Activated CD8-positive, alpha-beta memory T cell treated with anti-CD3 and anti-CD28 coated beads for 1 hour (primary cell): Measurements from ENCODE around the gene LYG1.
"Not testable (repeated sequence)": the region's sequence is repeated elsewhere in the genome, so short reads cannot be mapped to it uniquely, and the experiment has no call there.

Experiments used
- DNase-seq, 2 donors: peaks; one replicate each; pipeline ENCODE4 v3.0.0-alpha.2; 2020; ENCODE audit warnings: low read depth in 1 of 2; ENCODE audit errors: extremely low read depth in 1 of 2

The LYG1 gene

DNA sequence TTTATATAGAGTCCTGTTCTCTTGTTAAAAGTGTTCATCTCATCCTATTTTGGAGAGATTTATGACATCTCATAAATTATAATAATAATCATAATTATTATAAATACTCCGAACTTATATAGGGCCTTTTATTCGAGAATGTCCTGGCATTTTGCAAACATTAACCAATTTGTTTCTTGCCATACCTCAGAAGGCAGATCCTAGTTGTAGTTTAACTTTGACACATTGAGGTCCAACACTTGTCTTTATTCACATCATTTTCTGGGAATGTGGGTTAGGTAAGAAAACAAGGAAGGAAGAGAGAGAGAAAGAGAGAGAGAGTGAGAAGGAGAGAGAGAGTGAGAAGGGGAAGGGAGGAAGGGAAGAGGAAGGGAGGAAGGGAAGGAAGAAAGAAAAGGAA lies at the start of gene LYG1:
LYG1 (minus strand) TSS at position 101 of the 400 bp plus-strand sequence. CDS start 5,527 bp downstream, outside the sequence.
- not testable (repeated sequence) for DNase-seq

DNA sequence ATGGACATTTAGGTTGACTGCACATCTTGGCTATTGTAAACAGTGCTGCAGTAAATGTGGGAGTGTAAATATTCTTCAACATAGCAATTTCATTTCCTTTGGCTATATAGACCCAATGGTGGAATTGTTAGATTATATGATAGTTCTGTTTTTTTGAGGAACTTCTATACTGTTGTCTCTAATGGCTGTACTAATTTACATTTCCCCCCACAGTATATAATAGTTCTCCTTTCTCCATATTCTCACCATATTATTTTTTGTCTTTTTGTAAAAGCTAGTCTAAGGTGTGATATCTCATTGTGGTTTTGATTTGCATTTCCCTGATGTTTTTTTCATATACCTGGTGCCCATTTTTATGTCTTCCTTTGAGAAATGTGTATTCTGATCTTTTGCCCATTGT lies 49.2 kb upstream of the LYG1 start:
- no peak for DNase-seq

DNA sequence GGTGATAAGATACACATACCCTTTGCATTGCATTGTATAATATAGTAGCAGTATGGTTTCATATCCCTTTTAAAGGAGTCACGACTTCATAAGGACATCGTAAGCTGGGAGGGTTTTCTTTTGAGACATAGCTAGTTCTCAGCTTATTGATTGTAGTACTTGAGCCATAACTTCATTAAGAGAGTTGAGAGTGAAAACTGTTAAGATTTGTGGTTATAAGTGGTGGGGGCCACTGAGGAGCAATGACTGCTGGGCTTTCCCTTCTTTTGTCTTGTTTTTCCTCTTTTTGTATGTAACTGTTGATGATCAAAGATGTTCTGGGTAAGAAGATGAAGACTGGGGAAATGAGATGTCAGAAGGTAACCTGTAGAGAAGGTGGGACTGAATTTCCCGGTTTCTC lies 47.2 kb upstream of the LYG1 start:
- DNase-seq = no peak

DNA sequence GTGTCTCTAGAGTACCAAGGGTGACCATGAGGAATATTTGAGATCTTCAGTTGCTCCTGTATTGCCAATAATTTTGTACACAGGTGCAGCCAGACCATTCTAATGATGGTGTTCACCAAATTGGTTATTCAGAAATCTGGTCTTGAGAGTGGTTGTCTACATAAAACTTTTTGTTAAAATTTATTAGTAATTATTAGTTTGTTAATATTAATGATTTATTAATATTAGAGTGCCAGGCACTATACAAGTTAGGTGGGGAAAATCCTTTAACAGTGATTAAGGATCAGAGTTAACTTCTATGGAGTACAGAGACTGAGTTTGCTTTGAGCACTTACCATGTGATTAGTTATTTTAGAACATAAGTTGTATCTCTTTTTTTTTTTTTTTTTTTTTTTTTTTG lies 45.2 kb upstream of the LYG1 start:
- no peak for DNase-seq

DNA sequence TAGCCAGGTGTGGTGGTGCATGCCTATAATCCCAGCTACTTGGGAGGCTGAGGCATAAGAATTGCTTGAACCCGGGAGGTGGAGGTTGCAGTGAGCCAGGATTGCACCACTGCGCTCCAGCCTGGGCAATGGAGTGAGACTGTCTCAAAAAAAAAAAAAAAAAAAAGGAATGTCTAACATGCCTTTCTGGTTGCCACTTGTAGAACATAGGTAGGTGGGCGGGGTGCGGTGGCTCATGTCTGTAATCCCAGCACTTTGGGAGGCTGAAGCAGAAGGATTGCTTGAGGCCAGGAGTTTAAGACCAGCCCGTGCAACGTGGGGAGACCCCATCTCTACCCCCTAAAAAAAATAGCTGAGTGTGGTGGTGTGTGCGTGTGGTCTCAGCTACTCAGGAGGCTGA lies 44.4 kb upstream of the LYG1 start:
- DNase-seq = not testable (repeated sequence)

DNA sequence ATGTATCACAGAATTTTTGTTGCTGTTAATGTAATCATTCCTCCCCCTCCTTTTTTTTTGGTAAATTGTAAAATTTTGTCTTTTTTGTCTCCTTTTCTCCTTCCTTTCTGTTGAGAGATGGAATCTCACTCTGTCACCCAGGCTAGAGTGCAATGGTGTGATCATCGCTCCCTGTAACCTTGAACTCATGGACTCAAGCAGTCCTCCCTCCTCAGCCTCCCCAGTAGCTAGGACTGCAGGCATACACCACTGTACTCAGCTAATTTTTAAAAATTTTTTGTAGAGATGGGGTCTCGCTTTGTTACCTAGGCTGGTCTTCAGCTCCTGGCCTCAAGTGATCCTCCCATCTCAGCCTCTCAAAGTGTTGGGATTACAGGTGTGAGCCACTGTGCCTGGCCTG lies 41.5 kb upstream of the LYG1 start:
- DNase-seq = no peak

DNA sequence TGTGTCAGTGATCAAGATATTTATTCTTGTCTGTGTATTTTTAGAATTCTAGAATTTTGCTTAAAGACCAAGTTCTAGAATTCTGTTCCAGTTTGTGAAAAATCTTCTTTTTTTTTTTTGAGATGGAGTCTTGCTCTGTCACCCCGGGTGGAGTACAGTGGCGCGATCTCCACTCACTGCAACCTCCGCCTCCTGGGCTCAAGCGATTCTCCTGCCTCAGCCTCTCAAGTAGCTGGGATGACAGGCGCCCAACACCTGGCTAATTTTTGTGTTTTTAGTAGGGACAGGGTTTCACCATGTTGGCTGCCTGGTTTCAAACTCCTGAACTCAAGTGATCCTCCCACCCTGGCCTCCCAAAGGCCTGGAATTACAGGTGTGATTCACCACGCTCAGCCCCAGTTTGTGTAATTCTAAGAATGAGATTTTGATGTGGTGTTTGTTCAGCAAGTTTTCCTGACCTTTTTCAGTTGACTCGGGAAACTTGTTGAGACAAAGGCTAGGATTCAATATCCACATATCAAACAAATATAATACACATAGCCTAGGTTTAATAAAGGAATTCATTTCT lies 39.8 kb upstream of the LYG1 start:
- no peak for DNase-seq

DNA sequence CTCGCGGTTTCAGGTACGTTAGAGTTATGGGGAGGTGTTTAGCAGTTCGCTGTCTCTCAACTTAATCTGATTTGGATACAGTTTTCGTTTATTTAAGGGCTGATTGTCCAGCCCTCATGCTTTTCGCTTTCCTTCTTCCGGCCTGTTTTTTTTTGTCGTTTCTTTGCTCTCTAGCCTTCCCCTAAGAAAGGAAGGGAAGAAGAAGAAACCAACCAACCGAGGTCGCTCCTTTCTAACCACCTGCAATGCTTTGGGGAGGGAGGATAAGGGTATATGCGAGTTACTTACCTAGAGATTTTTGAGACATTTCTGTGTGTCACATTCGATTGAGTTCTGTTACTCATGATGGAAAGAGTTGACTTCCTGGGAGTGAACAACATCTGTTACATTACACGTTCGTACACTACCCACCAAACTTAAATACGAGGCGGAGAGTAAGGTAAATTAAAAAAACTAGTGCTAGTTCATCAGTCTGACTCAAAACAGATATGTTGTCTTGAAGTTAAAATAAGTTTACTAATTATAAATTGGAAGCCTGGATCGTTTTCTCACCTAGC lies 37.1 kb upstream of the LYG1 start:
- no peak for DNase-seq

DNA sequence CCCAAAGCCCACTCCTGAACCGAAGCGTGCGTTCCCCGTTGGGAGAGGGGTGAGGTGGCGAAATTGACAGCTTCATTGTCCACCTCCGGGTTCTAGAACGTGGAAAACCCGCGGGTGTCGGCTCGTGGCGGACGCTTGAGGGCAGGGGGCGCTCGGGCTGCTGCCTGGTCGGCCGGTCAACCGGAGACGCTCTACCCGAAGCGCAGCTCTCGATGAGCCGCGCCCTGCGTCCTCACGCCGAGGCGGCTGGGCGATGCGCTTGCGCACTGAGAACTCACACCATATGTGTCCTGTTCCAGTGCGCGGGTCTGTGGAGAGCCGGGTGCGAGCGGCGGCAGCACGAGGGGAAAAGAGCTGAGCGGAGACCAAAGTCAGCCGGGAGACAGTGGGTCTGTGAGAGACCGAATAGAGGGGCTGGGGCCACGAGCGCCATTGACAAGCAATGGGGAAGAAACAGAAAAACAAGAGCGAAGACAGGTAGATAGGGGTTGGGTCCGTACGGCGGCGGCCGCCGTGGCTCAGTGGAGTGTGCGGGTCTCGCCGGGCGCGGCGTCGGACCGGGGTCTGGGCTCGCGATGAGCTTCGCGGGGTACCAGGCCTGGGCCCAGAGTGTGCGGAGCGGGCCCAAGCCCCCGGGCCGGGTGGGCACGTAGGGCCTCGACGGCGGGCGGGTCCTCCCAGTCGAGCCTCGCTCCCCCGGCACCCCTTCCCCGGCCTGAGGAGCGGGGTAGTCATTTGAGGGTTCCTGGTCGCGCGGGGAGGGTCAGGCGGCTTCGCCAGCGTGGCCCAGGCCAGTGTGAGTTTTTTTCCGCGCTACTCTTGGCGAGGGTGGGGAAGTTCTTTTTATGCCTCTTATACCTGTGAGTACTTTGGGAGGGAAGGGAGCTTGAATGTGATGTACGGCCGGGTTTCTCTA lies 36.4 kb upstream of the LYG1 start, which contains the start of gene EIF5B:
EIF5B (plus strand) TSS at position 277 of the 916 bp plus-strand sequence; CDS start at position 443, 166 bp downstream.
- peak; percentile 82 to 85 for DNase-seq

DNA sequence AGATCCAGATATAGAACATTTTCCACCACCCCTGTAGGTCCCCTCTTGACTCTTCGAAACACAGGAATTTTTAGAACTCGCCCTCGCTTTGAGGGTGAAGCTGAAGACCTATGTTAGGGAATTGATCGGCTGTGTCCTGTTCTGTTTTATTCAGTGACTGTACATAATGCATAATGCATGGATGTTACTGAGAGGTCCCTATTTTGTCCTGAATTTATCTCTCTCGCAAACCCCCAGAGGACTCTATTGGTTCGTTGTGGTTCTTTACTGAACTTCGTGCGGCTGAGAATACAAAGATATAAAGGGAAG lies 35.8 kb upstream of the LYG1 start:
- no peak for DNase-seq

DNA sequence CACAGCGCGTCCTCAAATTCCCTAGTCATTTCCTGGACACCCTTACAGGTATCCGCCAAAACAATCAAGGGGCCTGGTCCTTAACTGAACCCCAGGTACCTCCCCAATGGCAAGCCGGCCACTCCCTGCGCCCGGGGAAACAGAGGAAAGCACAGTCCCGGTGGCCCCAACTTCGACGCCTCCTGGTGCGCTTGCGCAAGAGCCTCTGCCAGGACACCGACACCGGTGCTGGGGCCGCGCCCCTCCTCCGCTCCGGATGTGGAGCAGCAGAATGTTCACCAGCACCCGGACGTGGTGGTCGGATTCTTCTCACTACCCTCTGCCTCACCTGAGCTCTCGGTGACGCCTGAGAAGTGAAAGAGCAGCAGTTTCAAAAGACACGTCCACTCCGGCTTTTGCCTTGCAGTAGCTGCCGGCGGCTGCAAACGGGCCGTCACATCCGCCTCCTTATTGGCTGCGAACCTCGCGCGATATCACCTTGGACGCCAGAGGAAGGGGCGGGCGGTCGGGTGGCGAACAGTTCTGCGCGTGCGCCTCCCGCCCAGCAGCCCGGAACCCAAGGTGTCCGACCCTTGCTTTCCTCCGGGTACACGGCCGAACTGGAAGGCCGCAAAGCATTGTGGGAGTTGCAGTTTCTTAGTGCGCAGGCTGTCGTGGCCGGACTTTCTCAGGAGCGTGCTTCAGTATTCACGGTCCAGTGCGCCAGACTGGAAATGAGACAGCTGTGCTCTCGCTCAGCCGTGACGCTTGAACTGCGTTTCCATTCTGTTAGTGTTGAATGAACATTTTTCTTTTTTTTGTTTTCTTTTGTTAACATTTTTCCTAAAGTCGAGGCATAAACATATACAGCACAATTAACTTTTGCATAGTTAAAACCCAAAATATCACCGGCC lies 35.2 kb upstream of the LYG1 start, which contains the start of gene TXNDC9:
TXNDC9 (minus strand) TSS at position 423 of the 893 bp plus-strand sequence. CDS start 3,123 bp downstream, outside the sequence.
- peak; percentile 92 to 93 for DNase-seq

DNA sequence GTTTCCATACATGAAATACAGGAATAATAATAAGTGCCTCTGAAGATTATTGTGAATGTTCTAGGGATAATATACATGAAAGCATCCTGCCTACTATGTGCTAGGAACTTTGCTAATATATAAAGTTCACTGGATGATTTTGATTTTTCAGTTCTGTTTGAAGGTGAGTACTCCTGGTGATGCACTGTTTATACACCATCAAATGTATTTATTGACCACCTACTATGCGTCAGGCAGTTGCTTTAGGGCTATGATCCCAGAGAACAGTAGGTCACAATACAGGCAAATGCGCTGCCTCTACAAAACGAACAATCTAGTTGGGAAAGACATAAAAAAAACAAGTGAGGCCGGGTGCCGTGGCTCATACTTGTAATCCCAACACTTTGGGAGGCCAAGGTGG lies 24.4 kb upstream of the LYG1 start:
- DNase-seq = no peak

DNA sequence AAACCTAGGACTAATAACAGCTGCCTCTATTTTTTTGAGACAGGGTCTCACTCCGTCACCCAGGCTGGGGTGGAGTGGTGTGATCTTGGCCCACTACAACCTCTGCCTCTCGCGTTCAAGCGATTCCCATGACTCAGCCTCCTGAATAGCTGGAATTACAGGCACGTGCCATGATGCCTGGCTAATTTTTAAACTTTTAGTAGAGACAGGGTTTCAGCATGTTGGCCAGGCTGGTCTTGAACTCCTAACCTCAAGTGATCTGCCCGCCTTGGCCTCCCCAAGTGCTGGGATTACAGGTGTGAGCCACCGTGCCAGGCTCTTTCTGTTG lies 16.8 kb upstream of the LYG1 start:
- DNase-seq = not testable (repeated sequence)

DNA sequence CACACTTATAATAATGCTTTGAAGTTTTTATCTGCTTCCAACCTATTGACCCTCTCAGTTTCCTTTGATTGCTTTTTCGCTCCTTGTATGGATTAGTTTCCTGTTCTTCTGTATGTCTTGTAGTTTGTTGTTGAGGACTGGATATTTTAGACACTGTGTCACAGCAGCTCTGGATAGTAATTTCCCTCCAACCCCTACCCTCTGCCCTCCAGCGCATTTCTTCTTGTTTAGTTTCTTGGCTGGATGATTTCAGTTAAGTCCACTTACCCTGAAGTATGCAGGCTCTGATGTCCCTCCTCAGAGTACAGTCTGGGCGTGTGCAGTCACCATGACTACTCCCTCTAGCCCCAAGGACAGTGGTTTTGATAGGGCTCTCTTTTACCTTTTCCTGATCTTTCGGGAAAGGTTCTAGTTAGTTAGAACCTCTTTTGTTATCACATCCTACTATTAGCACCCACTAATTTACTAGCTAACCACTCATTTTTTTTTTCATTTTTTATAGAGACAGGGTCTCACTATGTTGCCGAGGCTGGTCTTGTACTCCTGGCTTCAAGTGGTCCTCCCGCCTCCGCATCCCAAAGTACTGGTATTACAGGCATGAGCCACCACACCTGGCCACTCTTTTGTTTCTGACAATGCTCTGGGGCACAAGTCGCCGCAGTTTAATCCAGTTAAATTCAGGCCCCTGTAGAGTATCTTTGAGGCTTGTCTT lies 16.3 kb upstream of the LYG1 start:
- DNase-seq = no peak

DNA sequence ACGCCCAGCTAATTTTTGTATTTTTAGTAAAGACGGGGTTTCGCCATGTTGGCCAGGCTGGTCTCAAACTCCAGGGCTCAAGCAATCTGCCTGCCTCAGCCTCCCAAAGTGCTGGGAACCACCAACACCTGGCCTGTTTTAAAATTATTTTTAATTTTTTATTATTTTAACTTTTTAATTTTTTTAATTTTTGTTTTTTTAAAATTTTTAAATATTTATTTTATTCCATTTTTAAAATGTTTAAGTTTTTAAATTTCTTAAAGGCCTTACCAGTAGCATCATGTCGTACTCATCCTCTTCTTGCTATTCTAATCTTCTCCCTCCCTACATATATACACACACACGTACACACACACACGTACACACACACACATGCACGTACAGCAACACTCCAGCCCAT lies 1.4 kb downstream of the LYG1 start:
- DNase-seq = no peak

DNA sequence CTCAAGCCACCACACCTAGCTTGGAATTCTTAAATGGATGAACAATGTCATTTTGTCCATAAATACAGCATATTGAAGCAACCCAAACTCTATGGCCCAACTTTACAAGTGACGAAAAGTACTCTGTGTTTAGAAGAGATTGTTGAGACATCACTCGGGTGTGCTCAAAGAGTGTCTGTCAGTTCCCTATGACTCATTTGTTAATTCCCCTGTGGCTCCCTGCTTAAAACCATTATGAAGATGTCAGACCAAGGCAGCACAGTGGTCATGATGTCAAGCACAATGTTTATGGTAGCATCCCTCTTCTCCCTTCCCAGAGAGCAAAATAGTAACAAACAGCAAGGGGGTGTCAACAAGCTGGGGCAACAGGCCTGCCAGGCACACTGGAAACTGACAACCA lies 3.0 kb downstream of the LYG1 start:
- no peak for DNase-seq

DNA sequence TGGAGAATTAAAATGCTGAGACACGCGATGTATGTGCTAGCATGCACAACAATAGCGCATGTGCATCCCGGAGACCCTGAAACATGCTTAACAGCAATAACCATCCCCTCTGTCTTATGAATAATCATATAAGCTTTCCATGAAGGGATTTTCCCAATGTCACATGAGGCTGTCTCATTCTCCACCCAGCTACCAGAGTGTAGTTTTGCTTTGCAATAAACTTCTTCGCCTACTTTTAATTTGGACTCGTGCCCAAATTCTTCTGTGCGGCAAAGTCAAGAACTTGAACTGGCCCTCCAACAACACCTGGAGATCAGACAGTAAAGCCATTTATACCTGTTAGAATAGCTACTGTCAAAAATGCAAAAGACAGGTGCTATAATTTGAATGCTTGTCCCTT lies 15.5 kb downstream of the LYG1 start:
- no peak for DNase-seq

DNA sequence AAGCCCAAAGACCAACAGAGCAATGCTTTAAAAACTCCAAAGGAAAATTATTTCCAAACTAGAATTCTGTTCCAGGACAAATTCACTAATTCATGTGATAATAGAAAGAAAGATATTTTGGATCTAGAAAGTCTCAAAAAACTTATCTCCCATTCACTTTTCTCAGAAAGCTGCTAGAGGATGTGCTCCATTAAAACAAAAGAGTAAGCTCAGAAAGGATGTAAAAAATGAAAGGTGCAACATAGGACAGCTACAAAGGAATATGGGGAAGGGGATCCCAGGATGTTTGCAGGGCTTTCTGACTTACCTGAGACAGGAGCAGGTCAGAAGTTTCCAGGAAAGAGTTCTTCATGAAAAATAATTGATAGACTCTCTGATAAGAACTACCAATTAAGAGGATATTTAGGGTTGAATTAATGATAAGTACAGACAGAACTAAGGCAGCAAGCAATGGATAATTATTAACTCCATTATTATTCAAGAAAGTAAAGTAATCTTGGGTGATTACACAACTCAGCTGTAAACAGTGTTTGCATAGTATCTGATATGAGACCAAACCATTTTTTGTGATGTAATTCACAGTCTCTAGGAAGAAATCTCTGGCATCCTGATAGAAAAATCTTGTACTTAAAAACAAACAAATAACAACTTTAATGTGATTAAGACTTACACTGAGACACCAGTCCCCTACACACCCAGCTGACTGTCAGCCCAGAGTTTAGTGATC lies 20.9 kb downstream of the LYG1 start:
- no peak for DNase-seq

DNA sequence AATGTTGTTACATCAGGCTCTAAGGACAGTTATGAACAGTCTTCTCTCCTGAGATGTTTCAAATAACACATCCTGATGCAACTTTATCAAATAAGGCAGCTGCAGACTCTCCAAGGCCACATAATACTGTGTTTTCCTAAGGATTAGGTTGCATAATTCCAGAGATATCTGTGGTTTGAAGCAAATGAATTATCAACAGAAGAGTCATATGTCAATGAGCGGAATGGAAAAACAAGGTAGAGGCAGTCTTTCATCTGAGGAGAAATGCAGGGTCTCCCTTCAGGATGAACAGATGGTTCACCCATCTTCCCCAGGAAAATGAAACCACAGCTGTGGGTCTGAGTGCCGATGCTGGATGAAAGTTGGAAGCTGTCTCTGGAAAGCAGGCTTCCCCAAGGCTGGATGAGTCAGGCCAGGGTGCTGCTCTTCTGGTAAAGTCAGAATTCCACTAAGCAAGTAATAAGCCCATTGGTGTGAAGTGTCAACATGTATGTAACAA lies 22.2 kb downstream of the LYG1 start:
- no peak for DNase-seq
